ENCODE data around the gene NAE1.

NAE1 gene

DNA sequence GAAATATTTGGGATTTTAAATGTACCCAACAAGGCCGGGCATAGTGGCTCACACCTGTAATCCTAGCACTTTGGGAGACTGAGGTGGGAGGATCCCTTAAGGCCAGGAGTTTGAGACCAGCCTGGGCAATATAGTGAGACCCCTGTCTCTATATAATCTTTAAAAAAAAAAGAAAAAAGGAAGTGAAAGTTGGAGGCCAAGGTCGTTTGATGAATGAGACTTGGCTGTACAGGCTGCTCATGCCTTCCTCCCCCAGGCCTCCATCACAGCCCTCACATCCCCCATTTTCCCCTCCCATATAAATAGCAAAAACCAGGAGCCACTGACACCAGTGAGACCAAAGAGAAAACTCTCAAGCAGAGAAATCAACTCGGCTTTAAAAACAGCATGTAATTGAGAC is 10.1 kb upstream of the NAE1 start:
- Histone ChIP-seq H3K4me3 (replicated peaks; ENCODE audit: low read depth, low read length) (no peak overlapping the region), H3K36me3 (ENCODE audit: control insufficient read depth, insufficient read depth, low read length) (no peaks in the 10 kb centered on the region), H3K27me3 (replicated peaks; ENCODE audit: control insufficient read depth, insufficient read depth, low read length) (no peaks in the 10 kb centered on the region; the same call in 1 of the 2 replicates)
- no peak for DNase-seq (ENCODE audit: extremely low read depth, insufficient read length)
- TF ChIP-seq, protein P1, sequence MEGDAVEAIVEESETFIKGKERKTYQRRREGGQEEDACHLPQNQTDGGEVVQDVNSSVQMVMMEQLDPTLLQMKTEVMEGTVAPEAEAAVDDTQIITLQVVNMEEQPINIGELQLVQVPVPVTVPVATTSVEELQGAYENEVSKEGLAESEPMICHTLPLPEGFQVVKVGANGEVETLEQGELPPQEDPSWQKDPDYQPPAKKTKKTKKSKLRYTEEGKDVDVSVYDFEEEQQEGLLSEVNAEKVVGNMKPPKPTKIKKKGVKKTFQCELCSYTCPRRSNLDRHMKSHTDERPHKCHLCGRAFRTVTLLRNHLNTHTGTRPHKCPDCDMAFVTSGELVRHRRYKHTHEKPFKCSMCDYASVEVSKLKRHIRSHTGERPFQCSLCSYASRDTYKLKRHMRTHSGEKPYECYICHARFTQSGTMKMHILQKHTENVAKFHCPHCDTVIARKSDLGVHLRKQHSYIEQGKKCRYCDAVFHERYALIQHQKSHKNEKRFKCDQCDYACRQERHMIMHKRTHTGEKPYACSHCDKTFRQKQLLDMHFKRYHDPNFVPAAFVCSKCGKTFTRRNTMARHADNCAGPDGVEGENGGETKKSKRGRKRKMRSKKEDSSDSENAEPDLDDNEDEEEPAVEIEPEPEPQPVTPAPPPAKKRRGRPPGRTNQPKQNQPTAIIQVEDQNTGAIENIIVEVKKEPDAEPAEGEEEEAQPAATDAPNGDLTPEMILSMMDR (IDR thresholded peaks at IDR 0.05; ENCODE audit: insufficient read depth, low read length, poor library complexity, severe bottlenecking), result no peak

DNA sequence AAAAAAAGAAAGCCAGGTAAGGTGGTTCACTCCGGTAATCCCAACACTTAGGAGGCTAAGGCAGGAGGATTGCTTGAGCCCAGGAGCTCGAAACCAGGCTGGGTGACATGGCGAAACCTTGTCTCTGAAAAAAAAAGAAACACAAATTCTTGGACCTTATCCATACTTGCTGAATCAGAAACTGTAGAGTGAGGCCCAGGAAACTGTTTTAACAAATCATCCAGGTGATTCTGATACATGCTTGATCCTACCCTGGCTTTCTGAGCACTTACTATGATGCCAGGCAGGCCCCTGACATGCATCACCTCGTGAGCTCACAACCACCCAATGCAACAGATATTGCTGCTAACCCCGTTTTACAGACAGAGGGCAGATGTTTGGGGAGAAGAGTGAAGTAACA is 4.0 kb upstream of the NAE1 start:
- DNase-seq (ENCODE audit: extremely low read depth, insufficient read length), result no peak

DNA sequence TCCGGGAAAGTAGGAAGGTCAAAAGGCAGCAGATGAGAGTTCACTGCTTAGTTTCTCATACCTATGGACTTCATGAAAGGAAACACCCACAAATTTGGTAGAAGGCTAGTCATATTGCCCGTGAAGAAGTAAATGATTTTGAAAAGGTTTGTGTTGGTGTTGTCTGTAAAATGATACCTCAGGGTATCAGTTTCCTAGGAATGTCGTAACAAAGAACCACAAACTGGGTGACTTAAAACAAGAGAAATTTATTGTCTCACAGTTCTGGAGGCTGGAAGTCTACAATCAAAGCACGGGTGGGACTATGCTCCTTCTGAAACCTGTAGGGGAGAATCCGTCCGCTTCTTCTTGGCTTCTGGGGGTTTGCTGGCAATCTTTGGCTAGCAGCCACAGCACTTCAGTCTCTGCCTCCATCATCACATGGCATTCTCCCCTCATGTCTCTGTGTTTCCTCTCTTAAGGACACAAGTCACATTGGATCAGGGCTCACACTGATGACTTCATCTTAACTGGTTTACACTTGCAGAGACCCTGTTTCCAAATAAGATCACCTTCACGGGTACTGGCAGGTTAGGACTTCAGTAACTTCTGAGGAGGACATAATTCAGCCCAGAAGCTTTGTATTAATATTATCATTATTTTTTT is 2.0 kb upstream of the NAE1 start:
- no peak overlapping the region for H3K4me3 ChIP-seq (replicated peaks; ENCODE audit: low read depth, low read length)
- H3K27me3 ChIP-seq (replicated peaks; ENCODE audit: control insufficient read depth, insufficient read depth, low read length), result no peaks in the 10 kb centered on the region
- DNase-seq (ENCODE audit: extremely low read depth, insufficient read length), result no peak
- H3K36me3 ChIP-seq (ENCODE audit: control insufficient read depth, insufficient read depth, low read length), result no peaks in the 10 kb centered on the region
- TF ChIP-seq, protein P1 (IDR thresholded peaks at IDR 0.05; ENCODE audit: insufficient read depth, low read length, poor library complexity, severe bottlenecking), result no peak

More for the DNA sequence above, 4.0 kb upstream of the NAE1 start:
- Histone ChIP-seq H3K4me3 (replicated peaks; ENCODE audit: low read depth, low read length) (no peak overlapping the region), H3K27me3 (replicated peaks; ENCODE audit: control insufficient read depth, insufficient read depth, low read length) (no peaks in the 10 kb centered on the region), H3K36me3 (ENCODE audit: control insufficient read depth, insufficient read depth, low read length) (no peaks in the 10 kb centered on the region)
- TF ChIP-seq, protein P1 (IDR thresholded peaks at IDR 0.05; ENCODE audit: insufficient read depth, low read length, poor library complexity, severe bottlenecking), result no peak

DNA sequence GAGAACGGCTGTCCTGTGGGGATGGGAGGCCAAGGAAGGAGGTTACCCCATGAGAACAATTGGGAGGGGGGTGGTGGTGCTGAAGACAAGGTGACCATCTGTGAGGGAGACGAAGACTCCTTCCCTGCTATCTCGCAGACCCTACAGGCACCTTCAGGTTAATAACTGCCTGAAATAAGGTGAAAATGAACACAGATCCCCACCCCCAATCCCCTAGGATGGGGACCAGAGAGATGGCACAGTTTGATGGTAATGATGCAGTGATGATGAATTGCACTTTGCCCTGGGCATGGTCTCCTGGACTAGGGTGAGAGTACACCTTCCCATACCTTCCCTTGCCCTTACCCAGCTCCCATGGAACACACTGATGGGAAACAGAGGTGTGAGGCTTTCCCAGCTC is 1.4 kb upstream of the NAE1 start:
- TF ChIP-seq, protein P1 (IDR thresholded peaks at IDR 0.05; ENCODE audit: insufficient read depth, low read length, poor library complexity, severe bottlenecking), result no peak
- H3K27me3 ChIP-seq (replicated peaks; ENCODE audit: control insufficient read depth, insufficient read depth, low read length), result no peaks in the 10 kb centered on the region
- no peaks in the 10 kb centered on the region for H3K36me3 ChIP-seq (ENCODE audit: control insufficient read depth, insufficient read depth, low read length)
- no peak overlapping the region for H3K4me3 ChIP-seq (replicated peaks; ENCODE audit: low read depth, low read length)
- no peak for DNase-seq (ENCODE audit: extremely low read depth, insufficient read length)

DNA sequence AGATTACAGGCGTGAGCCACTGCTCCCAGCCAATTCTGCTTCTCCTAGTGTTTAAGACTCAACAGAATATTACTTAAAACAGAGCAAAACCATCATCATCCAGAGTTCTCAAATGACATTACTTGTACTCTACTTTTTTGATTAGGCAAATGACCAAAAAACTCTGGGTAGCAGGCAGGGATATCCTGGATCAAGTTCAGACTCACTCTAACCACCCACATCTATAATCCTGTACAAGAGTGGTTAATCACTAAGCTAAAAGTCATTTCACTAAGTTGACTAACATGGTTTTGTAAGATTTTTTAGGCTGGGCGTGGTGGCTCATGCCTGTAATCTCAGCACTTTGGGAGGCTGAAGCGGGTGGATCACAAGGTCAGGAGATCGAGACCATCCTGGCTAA is 6.8 kb downstream of the NAE1 start:
- TF ChIP-seq, protein P1 (IDR thresholded peaks at IDR 0.05; ENCODE audit: insufficient read depth, low read length, poor library complexity, severe bottlenecking), result no peak
- H3K27me3 ChIP-seq (replicated peaks; ENCODE audit: control insufficient read depth, insufficient read depth, low read length), result no peaks in the 10 kb centered on the region
- no peak overlapping the region for H3K4me3 ChIP-seq (replicated peaks; ENCODE audit: low read depth, low read length)
- H3K36me3 ChIP-seq (ENCODE audit: control insufficient read depth, insufficient read depth, low read length), result peaks cover 2% of the 10 kb centered on the region
- no peak for DNase-seq (ENCODE audit: extremely low read depth, insufficient read length)

DNA sequence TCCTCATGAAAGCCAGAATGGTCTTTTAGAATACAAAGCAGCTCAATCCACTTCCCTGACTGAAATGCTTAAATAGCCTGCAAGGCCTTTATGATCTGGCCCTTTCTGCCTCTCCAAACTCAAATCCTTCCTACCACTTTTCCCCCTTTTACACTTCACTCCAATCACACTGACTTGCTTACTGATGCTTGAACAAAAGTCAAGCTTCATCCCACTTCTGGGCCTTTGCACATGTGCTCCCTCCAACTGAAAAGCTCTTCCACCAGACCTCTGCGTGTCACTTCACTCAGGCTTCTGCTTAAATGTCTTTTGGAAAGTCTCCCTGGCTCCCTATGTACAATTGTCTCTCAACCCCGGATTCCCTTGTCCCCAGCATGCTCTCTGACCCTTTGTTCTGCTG is 16.0 kb downstream of the NAE1 start:
- H3K4me3 ChIP-seq (replicated peaks; ENCODE audit: low read depth, low read length), result no peak overlapping the region
- TF ChIP-seq, protein P1 (IDR thresholded peaks at IDR 0.05; ENCODE audit: insufficient read depth, low read length, poor library complexity, severe bottlenecking), result no peak
- DNase-seq (ENCODE audit: extremely low read depth, insufficient read length), result no peak
- peaks cover 16% of the 10 kb centered on the region for H3K36me3 ChIP-seq (ENCODE audit: control insufficient read depth, insufficient read depth, low read length)
- H3K27me3 ChIP-seq (replicated peaks; ENCODE audit: control insufficient read depth, insufficient read depth, low read length), result no peaks in the 10 kb centered on the region

Data from GM06990 (cell line).